HG02588 (cell line): Measurements from ENCODE around the gene AGBL5.

ENCODE experiments used
- ATAC-seq: cut with Tn5 transposase; IDR thresholded peaks from one replicate; pipeline ENCODE4 v1.9.1; 2021; ENCODE audit warnings: mild to moderate bottlenecking, moderate library complexity; ENCODE audit not compliant: unreplicated experiment

The AGBL5 gene

GRCh38 chr2:27087823-27088410 lies 36.4 kb downstream of the AGBL5 start:
- no peak for ATAC-seq

- no peak for ATAC-seq
These were observed 37.2 kb downstream of the AGBL5 start for GRCh38 chr2:27088634-27089033.

- ATAC-seq, result no peak
These were observed 37.9 kb downstream of the AGBL5 start for GRCh38 chr2:27089111-27089954.

DNA sequence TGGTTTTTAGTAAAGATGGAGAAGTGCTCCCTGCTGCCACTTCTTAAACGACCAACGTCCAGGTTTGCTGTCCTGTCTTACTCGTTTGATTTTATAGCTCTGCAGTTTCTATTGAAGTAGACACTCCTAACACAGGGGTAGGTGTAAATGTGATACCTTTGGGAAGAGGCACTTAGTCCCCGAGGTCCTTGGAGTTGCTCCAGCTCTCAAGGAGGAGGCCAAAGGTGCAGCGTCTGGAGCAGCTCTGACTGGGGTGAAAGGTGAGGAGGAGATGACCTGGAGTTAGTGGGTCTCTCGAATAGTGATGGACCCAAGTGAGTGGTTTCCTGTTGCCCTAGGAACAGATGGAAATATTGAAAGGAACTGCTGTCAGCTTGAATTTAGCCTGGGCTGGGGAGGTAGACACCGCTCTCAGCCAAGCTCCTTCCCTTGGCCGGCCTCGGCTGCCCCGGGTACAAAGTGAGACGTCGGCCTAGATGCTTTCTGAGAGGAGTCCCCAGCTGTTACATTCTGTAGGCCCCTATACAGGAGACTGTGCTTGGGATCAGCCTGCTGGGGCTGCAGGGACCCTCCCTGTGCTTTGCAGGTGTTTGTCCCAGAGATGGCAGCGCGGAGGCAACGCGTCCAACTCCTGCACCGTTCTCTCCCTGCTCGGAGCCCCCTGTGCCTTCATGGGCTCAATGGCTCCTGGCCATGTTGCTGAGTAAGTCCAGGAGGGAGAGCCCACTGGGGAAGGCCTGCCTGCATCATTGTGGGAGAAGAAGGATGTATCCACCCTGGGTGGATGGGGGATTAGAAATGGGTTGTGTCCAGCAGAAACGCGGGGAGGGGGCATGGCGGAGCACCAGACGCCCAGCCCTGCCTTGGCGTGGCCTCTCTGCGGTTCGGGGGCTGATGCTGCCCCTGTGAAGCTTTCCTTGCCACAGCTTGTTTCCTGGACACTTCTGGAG lies 40.6 kb downstream of the AGBL5 start:
- ATAC-seq, result no peak

- ATAC-seq, result no peak
These were observed 41.4 kb downstream of the AGBL5 start for GRCh38 chr2:27092696-27093429.

DNA sequence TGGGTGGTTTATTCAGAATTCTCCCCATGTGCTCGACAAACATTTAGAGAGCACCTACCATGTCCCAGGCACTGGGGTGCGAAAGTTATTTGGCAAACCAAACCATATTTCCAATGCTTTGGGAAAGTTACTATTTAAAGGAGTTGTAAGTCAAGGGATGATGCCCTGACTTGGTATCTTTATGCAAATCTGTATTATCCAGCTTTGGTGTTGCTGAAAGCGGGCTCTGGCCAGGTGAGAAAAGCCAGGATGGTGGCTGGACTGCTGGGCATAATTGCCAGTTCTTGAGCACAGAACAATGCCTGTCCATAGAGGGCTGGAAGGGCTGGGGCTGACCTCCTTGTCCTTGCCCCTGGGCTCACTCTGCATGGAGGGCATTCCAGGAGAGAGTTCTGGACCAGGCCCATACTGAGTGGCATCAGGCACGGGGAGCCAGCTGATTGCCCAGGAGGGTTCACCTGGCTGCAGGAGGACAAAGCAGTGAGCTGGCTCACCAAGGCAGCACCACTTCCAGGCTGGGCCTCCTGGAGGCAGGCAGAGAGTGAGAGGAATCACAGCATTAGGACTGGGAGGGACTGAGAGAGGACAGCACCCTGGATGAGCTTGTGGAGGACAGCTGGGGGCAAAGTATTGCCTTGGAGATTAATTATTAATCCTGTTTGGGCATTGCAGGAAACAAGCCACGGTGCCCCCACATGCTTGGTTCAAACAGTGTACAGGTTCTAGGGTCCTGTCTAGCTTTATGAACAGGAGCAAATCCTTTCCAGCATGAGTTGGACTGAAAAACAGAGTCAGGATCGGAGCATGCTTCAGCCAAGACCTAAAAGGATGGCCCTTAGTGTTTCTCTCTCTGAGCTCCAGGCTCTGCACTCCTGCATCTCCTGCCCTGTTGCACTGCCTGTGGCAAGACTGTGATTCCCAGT lies 42.2 kb downstream of the AGBL5 start:
- ATAC-seq, result no peak

GRCh38 chr2:27094353-27094984 lies 43.0 kb downstream of the AGBL5 start:
- ATAC-seq, result no peak

- ATAC-seq, result no peak
These were observed 43.9 kb downstream of the AGBL5 start for GRCh38 chr2:27095427-27095744.

DNA sequence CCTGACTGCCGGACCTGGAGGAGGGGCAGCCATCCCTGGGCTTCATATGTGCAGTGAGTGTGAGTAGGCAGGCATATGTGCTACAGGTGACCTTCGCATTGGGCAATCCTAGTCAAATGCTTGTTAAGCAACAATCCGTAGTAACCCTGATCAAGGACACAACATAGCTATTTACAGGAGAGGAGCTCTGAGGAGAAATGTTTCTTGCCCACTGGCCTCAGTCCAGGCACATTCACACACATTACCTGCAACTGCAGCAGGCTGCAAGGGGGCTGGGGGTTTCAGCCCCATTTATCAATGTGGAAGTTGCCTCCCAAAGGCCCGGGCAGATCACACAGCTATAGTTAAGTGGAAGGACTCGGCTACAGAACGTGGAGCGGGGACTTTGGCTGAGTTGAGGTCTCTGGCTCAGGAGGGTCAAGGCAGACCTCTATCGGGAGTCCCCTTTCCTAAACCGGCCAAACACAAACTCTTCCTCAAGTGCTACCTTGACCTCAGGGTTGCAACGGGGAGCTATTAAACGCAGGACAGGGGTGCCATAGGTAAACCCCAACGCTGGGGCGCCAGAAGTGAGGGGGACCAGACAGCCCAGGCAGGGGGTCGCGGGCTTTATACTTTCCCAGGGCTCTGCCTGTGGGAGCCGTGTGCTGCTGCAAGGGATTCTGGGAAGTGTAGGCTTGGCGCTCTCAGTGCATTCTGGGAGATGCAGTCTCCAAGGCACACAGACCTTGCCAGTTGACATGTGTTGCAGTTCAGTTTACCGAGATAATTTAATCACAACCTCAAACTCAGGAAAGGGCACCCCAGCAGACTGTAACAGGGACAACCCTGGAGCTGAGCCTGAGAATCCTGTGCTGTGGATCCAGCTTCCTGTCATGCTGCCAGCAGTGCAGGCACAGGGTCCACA lies 44.5 kb downstream of the AGBL5 start:
- no peak for ATAC-seq

DNA sequence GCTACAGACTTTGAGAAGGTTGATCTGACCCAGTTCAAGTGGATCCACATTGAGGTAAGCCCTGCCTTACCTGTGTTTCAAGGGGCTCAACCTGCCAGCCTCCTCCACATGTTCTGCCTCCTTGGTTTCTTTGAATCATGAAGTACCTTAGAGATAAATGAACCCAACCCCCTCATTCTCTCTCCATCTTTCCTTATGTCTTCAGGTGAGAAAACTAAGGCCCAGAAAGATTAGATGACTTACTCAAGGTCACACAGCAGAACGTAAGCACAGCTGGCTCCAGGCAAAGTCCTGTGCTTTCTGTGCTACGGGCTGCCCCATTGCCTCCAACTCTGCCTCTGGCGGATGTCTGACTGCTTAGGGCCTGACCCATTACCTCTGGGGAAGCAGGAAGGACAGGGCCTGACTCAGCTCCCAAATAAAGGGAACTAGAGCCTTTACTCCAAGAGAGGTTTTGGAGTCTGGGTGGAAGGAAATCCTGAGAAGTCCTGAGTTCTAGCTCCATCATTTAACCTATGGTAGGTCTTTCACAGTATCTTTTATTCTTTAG lies 45.4 kb downstream of the AGBL5 start:
- no peak for ATAC-seq

DNA sequence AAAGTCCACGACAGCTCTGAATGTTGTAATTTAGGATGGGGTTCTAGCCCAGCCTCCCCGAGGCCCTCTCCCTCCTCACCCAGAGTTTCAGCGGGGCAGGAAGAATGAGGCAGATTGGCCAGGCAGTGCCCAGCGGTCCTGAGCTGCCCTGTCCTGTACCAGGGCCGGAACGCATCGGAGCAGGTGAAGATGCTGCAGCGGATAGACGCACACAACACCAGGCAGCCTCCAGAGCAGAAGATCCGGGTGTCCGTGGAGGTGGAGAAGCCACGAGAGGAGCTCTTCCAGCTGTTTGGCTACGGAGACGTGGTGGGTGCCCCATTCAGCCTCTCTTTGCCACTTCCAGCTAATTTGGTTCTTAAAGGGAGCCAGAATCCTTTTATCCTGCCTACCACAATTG lies 45.9 kb downstream of the AGBL5 start:
- ATAC-seq, result no peak

GRCh38 chr2:27099334-27099955 lies 48.0 kb downstream of the AGBL5 start:
- no peak for ATAC-seq

GRCh38 chr2:27100036-27100435 lies 48.6 kb downstream of the AGBL5 start:
- no peak for ATAC-seq

GRCh38 chr2:27102329-27102728 lies 50.9 kb downstream of the AGBL5 start:
- no peak for ATAC-seq

GRCh38 chr2:27105981-27106380 lies 54.5 kb downstream of the AGBL5 start:
- no peak for ATAC-seq

- no peak for ATAC-seq
These were observed 56.8 kb downstream of the AGBL5 start for GRCh38 chr2:27108221-27108620.

DNA sequence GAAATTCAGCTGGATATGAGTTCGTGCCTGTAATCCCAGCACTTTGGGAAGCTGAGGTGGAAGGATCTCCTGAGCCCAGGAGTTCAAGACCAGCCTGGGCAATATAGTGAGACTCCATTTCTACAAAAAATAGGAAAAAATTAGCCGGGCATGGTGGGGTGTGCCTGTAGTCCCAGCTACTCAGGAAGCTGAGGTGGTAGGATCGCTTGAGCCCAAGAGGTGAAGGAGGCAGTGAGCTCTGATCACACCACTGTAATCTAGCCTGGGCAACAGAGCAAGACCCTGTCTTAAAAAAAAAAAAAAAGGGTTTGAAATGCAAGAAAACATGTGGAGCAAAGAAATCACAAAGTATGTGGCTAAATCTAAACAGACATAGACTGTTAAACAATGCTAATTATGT lies 57.6 kb downstream of the AGBL5 start:
- ATAC-seq, result no peak
